Activated naive CD8-positive, alpha-beta T cell treated with anti-CD3 and anti-CD28 coated beads for 36 hours (primary cell): ENCODE results near the gene NLE1. TPM values are rescaled to one million over a fixed set of nuclear protein-coding genes. Genes with fewer than 3 reads are reported as not detected.

Source experiments
- DNase-seq: peaks from one replicate; pipeline ENCODE4 v3.0.0; 2021
- H3K27ac Mint-ChIP-seq: one replicate; pipeline ENCODE4 v1.8.0; 2022; ENCODE audit warnings: mild to moderate bottlenecking, moderate library complexity, mixed read lengths
- H3K27me3 Mint-ChIP-seq: one replicate; pipeline ENCODE4 v1.8.0; 2022; ENCODE audit warnings: mild to moderate bottlenecking, mixed read lengths
- H3K36me3 Mint-ChIP-seq: one replicate; pipeline ENCODE4 v1.8.0; 2021; ENCODE audit warnings: mild to moderate bottlenecking, mixed read lengths
- H3K4me1 Mint-ChIP-seq: one replicate; pipeline ENCODE4 v1.8.0; 2021; ENCODE audit warnings: mixed read lengths
- H3K4me3 Mint-ChIP-seq: one replicate; pipeline ENCODE4 v1.8.0; 2022; ENCODE audit warnings: mild to moderate bottlenecking, moderate library complexity, mixed read lengths
- H3K9me3 Mint-ChIP-seq: one replicate; pipeline ENCODE4 v1.8.0; 2022; ENCODE audit warnings: mixed read lengths
- total RNA-seq, 2 experiments: library from RNA; stranded (reverse); gene quantifications; one replicate each; pipeline ENCODE4 v1.2.3, GENCODE V29; 2021

Gene NLE1
- total RNA-seq, 2 experiments from 2014 or later, result 59.9 to 61.8 TPM

DNA sequence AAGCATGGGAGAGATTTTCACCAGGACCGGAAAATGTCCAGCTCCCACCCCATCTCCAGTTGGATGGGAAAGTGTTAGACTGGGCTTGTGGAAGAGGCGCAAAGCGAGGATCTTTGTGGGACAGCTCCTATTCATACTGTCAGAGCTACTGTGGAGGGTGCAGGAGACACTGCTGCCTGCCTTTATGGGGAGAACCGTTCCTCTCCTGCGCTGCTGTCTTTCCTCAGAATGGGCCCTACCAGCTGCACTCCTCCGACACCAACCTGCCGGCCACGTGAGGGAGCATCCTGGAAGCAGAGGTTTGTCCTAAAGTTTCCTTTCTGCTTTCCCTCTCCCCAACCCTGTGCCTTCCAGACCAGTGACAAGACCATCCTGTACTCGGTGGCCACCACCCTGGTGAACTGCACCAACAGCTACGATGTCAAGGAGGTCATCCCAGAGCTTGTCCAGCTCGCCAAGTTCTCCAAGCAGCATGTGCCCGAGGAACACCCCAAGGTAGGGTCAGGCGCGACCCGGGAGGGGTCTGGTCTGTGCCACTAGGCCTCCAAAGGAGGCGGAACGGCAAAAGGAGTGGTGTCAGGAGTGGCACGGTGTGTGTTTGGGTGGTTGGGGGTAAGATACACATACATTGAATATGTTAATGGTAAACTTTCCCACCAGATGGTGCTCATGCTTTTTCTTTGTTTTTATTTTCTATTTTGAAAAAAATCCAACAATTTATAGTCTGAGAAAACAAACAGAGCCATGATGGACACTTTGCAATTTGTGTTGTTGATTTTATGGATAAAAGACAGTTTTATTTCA lies 29.1 kb upstream of the NLE1 start:
- no peaks in the 10 kb centered on the region for H3K36me3 Mint-ChIP-seq
- no peaks in the 10 kb centered on the region for H3K27me3 Mint-ChIP-seq
- H3K4me1 Mint-ChIP-seq, result peaks cover 36% of the 10 kb centered on the region
- no peaks in the 10 kb centered on the region for H3K9me3 Mint-ChIP-seq
- H3K27ac Mint-ChIP-seq, result peak overlapping the region; percentile 80
- peak overlapping the region; percentile 29 for H3K4me3 Mint-ChIP-seq
- DNase-seq, result no peak

DNA sequence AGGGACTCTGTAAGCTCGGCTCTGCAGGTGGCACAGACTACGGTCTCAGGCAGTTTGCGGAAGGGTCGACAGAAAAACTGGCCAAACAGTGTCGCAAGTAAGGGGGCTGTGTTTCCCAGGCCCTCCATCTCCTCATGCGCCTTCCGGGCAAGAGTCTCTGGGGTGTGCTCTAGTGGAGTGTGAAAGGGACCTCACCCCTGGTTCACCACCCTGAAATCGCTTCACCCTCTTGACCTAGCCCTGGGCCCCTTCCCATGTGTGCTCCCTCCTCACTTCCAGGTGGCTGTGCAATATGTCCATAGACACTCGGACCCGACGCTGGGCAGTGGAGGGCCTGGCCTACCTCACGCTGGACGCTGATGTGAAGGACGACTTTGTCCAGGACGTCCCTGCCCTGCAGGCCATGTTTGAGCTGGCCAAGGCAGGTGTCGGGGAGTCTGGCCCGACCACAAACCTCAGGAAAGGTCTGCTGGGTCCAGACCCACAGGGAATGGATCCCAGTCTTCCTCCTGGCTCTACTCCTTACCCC lies 27.8 kb upstream of the NLE1 start:
- no peak for DNase-seq
- Mint-ChIP-seq H3K9me3 (no peaks in the 10 kb centered on the region), H3K27ac (no peak overlapping the region)

DNA sequence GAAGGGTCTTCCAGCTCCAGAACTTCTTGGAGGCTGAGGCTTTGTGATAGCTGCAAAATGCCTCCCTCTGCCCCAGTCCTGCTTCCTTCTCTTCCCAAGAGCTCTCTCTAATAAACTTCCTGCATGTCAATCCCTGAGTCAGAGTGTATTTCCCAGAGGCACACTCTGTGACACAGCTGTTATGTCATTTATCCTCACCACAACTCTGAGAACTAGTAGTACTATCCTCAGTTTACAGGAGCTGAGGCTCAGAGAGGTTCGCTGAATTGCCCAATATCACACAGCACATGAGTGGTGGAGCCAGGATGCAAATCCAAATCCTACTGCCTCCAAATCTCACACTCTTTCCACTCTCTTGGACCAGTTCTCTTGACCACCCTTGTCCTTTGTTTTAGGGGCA lies 25.6 kb upstream of the NLE1 start:
- Mint-ChIP-seq H3K4me3 (no peak overlapping the region), H3K4me1 (peaks cover 23% of the 10 kb centered on the region), H3K36me3 (no peaks in the 10 kb centered on the region), H3K9me3 (no peaks in the 10 kb centered on the region), H3K27ac (no peak overlapping the region), H3K27me3 (no peaks in the 10 kb centered on the region)
- no peak for DNase-seq

More for the DNA sequence above, 27.8 kb upstream of the NLE1 start:
- no peak overlapping the region for H3K4me3 Mint-ChIP-seq
- no peaks in the 10 kb centered on the region for H3K27me3 Mint-ChIP-seq
- H3K4me1 Mint-ChIP-seq, result peaks cover 30% of the 10 kb centered on the region
- no peaks in the 10 kb centered on the region for H3K36me3 Mint-ChIP-seq

DNA sequence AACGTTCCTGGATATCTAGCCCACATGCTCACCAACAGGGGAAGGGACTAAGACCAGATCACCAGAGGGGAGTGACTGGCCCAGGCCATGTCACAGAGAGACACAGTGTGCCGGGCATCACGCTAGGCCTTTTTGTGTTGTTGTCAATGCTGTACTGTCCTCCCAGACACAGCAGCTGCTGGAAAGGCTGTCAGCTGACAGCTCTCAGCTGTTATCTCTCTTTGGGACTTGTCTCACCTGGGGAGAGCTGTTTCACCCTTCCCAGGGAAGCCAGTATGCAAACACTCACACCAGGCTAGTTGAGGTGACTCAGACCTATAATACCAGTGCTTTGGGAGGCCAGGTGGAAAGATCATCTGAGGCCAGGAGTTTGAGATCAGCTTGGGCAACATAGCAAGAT lies 24.9 kb upstream of the NLE1 start:
- H3K4me1 Mint-ChIP-seq, result peaks cover 20% of the 10 kb centered on the region
- H3K27ac Mint-ChIP-seq, result no peak overlapping the region
- H3K27me3 Mint-ChIP-seq, result no peaks in the 10 kb centered on the region
- no peaks in the 10 kb centered on the region for H3K36me3 Mint-ChIP-seq
- H3K9me3 Mint-ChIP-seq, result no peaks in the 10 kb centered on the region
- DNase-seq, result no peak
- H3K4me3 Mint-ChIP-seq, result no peak overlapping the region

DNA sequence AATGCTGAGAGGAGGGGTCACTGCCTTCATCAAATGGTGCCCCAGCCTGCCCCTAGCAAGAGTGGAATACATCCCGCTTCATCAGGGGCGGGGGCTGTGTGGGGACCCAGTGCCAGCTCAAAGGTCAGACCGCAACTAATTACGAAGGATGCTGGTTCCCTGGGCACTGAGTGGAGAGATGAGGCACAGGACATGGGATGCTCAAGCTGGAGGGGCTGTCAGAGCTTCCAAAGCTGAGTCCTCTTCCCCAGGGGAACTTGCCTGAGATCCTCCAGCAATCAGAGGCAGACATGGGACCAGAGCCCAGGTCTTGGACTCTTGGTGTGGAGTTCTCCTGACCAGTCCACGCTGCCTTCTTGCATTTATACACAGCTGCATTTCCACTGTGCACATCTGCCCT lies 24.4 kb upstream of the NLE1 start:
- peaks cover 19% of the 10 kb centered on the region for H3K4me1 Mint-ChIP-seq
- no peak overlapping the region for H3K4me3 Mint-ChIP-seq
- H3K27me3 Mint-ChIP-seq, result no peaks in the 10 kb centered on the region
- no peak for DNase-seq
- no peaks in the 10 kb centered on the region for H3K9me3 Mint-ChIP-seq
- H3K36me3 Mint-ChIP-seq, result no peaks in the 10 kb centered on the region
- H3K27ac Mint-ChIP-seq, result no peak overlapping the region

DNA sequence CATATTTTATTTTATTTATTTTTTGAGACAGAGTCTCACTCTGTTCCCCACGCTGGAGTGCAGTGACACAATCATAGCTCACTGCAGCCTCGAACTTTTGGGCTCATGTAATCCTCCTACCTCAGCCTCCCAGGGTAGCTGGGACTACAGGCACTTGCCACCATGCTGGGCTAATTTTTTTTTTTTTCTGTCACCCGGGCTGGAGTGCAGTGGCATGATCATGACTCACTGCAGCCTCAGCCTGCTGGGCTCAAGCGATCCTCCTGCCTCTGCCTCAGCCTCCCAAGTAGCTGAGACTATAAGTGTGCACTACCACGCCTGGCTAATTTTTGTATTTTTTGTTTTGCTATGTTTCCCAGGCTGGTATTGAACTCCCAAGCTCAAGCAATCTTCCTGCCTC lies 22.6 kb upstream of the NLE1 start:
- no peak overlapping the region for H3K27ac Mint-ChIP-seq
- H3K4me1 Mint-ChIP-seq, result peaks cover 33% of the 10 kb centered on the region
- no peaks in the 10 kb centered on the region for H3K27me3 Mint-ChIP-seq
- no peak for DNase-seq
- no peak overlapping the region for H3K4me3 Mint-ChIP-seq
- H3K9me3 Mint-ChIP-seq, result no peaks in the 10 kb centered on the region
- no peaks in the 10 kb centered on the region for H3K36me3 Mint-ChIP-seq

DNA sequence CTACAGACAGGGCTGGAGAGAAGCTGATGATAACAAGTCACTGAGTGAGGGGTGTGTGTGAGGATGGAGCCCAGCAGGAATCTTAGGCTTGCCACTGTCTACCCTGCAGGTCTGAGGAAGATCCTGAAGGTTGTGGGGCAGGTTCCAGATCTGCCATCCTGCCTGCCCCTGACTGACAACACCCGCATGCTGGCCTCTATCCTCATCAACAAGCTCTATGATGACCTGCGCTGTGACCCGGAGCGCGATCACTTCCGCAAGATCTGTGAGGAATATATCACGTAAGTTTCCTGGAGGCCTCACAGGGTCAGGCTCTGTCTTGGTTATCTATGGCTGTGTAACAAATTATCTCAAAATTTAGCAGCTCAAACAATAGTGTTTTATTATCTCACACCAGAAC lies 21.8 kb upstream of the NLE1 start:
- H3K4me3 Mint-ChIP-seq, result no peak overlapping the region
- H3K27ac Mint-ChIP-seq, result no peak overlapping the region
- H3K4me1 Mint-ChIP-seq, result peaks cover 37% of the 10 kb centered on the region
- no peak for DNase-seq
- H3K36me3 Mint-ChIP-seq, result no peaks in the 10 kb centered on the region
- H3K9me3 Mint-ChIP-seq, result no peaks in the 10 kb centered on the region
- no peaks in the 10 kb centered on the region for H3K27me3 Mint-ChIP-seq

DNA sequence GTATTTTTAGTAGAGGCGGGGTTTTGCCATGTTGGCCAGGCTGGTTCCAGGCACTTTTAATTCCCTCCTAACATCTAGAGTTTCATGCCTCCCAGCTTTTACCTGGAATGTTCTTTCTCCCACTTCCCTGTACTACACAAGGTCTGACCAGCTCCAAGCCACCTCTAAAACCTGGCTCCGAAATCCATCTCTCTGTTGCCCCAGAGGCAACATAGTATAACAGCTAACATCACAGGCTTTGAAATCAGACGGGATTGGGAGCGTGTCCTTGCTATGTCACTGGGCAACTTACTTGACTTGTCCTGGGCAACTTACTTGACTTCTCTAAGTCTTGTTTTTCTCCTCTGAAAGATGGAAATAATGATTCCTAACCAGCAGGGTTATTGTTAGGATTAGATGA lies 20.7 kb upstream of the NLE1 start:
- H3K27me3 Mint-ChIP-seq, result no peaks in the 10 kb centered on the region
- no peak overlapping the region for H3K4me3 Mint-ChIP-seq
- no peak overlapping the region for H3K27ac Mint-ChIP-seq
- H3K4me1 Mint-ChIP-seq, result peaks cover 37% of the 10 kb centered on the region
- H3K36me3 Mint-ChIP-seq, result no peaks in the 10 kb centered on the region
- no peaks in the 10 kb centered on the region for H3K9me3 Mint-ChIP-seq
- DNase-seq, result no peak

DNA sequence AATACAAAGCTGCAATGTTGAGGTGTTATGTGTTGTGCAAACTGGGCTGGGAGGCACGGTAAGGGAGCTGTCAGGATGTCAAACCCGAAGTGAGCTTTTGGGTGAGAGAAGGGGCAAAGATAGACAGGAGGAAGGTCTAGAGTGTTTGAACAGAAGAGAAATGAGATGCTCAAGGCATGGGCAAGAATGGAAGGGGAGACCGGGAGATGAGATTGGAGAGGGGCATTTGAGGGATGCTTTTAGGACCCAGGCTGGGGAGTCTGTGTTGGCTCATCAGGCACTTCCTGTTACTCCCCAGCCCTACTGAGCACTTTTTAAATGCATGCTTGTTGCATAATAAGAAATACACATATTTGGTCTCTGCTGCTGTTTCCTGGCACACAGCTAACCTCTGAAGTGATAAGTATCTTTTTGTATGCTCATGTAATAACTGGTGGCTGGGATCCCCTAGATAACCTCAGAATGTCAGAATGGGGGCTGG lies 19.2 kb upstream of the NLE1 start:
- no peaks in the 10 kb centered on the region for H3K9me3 Mint-ChIP-seq

DNA sequence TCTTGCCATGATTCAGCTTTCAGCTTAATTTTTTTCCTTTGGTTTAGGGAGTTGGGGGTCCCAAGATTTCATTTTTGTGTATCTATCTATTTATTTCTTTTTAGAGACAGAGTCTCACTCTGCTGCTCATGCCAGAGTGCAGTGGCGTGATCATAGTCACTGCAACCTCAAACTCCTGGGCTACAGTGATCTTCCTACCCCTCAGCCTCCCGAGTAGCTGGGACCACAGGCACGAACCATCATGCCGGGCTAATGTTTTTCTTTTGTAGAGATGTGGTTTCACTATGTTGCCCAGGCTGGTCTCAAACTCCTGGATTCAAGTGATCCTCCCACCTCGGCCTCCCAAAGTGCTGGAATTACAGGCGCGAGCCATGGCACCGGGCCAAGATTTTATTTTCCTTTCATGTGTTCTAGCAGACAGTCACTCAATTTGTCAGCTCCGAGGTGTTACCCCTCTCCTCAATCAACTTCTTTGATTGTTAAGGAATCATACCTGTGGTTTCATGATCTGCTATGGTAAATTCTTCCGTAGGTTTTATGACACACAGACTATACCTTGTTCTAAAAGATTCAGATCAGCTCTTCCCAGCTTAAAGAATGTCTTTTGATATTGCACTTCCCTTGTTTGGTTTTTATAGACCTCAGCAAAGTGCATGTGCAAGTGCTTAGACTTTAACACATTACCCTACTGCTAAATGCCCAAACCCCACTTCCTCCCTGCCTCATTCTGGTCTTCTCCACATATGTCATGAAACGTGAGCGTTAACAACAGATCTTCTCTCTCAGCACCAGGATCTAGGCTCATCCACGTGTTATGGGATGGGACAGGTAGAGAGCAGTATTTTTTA lies 18.5 kb upstream of the NLE1 start:
- Mint-ChIP-seq H3K9me3 (no peaks in the 10 kb centered on the region), H3K27me3 (no peaks in the 10 kb centered on the region), H3K27ac (no peak overlapping the region), H3K4me3 (peak overlapping the region; percentile 2), H3K36me3 (no peaks in the 10 kb centered on the region), H3K4me1 (peaks cover 37% of the 10 kb centered on the region)
- DNase-seq, result peak; percentile 14

More for the DNA sequence above, 19.2 kb upstream of the NLE1 start:
- no peak for DNase-seq
- H3K4me1 Mint-ChIP-seq, result peaks cover 37% of the 10 kb centered on the region
- H3K36me3 Mint-ChIP-seq, result no peaks in the 10 kb centered on the region
- H3K27ac Mint-ChIP-seq, result peak overlapping the region; percentile 1
- H3K27me3 Mint-ChIP-seq, result no peaks in the 10 kb centered on the region
- peak overlapping the region; percentile 2 for H3K4me3 Mint-ChIP-seq

DNA sequence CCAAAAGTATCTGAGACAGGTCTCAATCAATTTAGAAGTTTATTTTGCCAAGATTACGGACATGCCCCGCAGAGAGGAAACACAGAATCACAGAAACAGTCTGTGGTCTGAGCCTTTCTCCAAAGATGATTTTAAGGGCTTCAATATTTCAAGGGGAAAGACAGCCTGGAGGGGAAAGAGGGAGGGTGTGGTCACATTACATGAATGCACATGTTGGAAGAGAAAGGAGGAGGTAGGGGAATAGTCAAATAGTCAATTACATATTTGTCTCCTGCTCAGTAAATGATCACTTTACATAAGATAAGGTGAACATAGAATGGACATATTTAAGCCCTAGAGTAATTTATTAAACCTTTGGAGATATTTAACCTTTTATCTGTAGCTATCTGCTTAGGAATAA lies 17.8 kb upstream of the NLE1 start:
- Mint-ChIP-seq H3K36me3 (no peaks in the 10 kb centered on the region), H3K4me3 (no peak overlapping the region), H3K27ac (no peak overlapping the region), H3K9me3 (no peaks in the 10 kb centered on the region), H3K27me3 (no peaks in the 10 kb centered on the region), H3K4me1 (peaks cover 34% of the 10 kb centered on the region)
- no peak for DNase-seq

DNA sequence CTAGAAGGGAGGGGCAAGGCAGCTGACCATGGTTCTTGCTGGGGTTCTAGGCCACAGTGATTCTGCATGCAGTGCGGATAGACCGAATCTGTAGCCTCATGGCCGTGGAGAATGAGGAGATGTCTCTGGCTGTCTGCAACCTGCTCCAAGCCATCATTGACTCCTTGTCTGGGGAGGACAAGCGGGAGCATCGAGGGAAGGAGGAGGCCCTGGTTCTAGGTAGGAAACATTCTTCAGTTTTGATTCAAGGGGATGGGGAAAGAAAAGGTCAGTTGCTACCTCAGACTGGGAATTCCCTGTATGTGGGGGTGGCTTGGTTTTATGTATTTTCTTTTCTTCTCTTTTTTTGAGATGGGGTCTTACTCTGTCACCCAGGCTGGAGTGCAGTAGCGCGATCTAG lies 13.1 kb upstream of the NLE1 start:
- DNase-seq, result no peak
- no peaks in the 10 kb centered on the region for H3K36me3 Mint-ChIP-seq
- H3K27me3 Mint-ChIP-seq, result no peaks in the 10 kb centered on the region
- no peaks in the 10 kb centered on the region for H3K9me3 Mint-ChIP-seq
- no peak overlapping the region for H3K4me3 Mint-ChIP-seq
- H3K27ac Mint-ChIP-seq, result no peak overlapping the region
- H3K4me1 Mint-ChIP-seq, result peaks cover 11% of the 10 kb centered on the region

DNA sequence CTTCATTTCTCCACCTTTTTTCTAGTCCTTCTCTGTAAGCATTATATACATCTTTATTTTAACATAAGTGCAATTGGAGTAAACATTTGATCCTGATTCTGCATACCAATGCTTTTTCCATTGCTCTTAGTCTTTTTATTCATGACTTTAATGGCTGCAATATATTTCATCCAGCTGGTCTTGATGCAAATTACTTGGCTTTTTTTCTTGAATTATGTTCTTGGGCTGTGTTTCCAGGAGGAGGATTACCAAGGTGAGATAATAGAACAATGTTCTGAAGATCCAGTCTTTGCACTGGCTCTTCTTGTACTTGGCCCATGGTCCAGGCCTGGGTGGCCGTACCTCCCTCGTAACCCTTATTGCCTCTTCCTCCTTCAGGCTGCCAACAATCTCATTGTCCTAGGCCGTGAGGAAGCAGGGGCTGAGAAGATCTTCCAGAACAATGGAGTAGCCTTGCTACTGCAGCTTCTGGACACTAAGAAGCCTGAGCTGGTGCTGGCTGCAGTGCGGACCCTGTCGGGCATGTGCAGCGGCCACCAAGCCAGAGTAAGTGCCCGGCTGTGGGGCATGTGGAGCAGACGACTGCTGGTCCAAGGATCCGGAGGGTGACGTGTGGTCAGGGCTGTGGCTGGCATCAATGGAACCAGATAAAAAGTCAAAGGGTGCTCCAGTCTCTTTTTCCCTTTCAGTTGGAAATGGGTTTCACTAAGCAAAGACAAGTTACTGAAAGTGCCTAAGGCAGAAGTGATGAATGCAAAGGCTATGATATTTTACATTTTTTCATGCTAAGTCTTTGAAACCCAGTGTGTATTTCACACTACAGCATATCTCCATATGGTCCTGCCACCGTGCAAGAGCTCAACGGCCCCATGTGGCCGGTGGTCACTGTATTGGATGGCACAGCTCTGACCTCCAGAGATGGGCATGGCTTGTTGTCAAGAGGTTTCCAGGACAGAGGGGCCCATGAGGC lies 12.4 kb upstream of the NLE1 start:
- no peaks in the 10 kb centered on the region for H3K36me3 Mint-ChIP-seq
- no peaks in the 10 kb centered on the region for H3K27me3 Mint-ChIP-seq
- no peak overlapping the region for H3K27ac Mint-ChIP-seq

DNA sequence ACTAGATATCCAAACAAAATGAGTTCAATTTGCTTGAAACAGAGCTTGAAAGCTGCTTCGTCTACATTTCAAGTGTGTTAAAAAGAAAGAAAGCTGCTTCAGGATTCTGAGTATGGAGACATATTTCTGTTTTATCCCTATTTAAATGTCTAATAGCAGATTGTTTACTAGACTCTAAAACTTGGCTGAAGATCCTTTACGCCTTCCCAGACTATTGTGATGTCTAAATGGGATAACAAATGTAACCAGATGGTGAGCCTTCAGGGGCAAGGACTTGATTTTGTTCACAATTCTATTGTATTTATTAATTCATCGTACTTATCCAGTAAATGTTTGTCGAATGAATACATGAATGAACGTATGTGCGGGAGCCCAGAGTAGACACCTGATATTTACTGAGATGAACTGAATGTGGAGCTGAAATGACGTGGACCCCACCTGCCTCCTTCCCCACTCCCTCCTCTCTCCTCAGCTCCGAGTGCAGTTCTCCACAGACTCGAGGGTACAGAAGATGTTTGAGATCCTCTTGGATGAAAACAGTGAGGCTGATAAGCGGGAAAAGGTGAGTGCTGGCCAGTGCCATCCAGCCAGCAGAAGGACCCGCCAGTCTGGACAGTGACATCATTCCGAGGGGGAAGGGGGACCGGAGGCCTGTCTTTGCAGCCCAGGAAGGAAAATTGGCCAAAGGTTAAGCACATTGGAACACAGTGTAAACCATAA lies 10.5 kb upstream of the NLE1 start:
- no peak for DNase-seq
- Mint-ChIP-seq H3K9me3 (no peaks in the 10 kb centered on the region), H3K4me3 (no peak overlapping the region), H3K4me1 (peaks cover 2% of the 10 kb centered on the region), H3K27me3 (no peaks in the 10 kb centered on the region), H3K36me3 (no peaks in the 10 kb centered on the region), H3K27ac (no peak overlapping the region)

More for the DNA sequence above, 12.4 kb upstream of the NLE1 start:
- DNase-seq, result no peak
- Mint-ChIP-seq H3K4me1 (peaks cover 5% of the 10 kb centered on the region), H3K4me3 (no peak overlapping the region), H3K9me3 (no peaks in the 10 kb centered on the region)
